ENCODE measurements around the gene ANKS1B.

DNA sequence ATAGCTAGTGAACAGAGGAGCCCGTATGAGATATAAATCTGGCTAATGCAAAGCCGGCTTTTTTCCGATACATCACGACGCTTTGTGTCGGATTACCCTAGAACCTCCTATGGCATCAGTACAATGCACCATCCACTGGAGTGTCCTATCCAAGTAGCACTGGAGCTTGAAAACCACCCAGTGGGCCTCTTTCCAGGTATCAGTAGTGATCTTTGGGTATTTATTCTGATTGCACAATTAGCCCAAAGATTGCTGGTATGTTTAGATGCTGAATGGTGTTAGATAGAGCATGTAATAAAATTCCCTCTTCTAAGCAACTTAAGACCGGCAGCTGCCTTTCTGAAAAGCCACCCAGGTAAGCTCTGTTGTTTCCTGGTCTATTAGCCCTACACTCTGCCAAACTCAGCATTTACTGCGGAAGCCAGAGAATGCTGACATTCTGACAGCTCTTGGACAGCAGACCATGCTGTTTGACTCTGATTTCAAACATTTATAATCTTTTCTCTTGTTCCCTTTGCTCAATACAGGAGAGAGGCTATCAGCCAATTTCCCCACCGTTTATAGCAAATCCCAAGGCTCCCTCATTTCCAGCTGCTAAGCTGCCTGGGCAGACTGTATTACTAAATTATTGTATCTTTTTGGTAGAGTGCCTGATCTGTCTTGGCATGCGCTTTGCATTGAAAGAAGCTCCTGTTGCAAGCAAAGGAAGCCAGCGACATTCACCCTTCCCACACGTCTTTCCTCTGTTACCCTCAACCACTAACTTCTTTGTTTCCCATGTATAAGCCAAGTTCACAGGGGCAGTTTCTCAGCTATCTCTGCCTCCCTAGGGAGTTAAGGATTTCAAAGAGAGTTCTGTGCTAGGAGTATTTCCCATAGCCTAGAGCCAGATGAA, 725.4 kb downstream of the ANKS1B start:
- TF ChIP-seq GABPA (IDR thresholded peaks at IDR 0.05 in 1 of 2, conservative IDR thresholded peaks at IDR 0.05 in 1 of 2) (no peak), YY1 (IDR thresholded peaks at IDR 0.05) (no peak)
- TF ChIP-seq, protein P1, sequence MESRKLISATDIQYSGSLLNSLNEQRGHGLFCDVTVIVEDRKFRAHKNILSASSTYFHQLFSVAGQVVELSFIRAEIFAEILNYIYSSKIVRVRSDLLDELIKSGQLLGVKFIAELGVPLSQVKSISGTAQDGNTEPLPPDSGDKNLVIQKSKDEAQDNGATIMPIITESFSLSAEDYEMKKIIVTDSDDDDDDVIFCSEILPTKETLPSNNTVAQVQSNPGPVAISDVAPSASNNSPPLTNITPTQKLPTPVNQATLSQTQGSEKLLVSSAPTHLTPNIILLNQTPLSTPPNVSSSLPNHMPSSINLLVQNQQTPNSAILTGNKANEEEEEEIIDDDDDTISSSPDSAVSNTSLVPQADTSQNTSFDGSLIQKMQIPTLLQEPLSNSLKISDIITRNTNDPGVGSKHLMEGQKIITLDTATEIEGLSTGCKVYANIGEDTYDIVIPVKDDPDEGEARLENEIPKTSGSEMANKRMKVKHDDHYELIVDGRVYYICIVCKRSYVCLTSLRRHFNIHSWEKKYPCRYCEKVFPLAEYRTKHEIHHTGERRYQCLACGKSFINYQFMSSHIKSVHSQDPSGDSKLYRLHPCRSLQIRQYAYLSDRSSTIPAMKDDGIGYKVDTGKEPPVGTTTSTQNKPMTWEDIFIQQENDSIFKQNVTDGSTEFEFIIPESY (IDR thresholded peaks at IDR 0.05), result no peak
